Fibroblast of skin of right biceps (primary cell): ENCODE data around the gene SETX.

Experiments
- DNase-seq: peaks from one replicate; pipeline ENCODE4 v3.0.0-alpha.2; 2013

SETX gene

GRCh38 chr9:132238992-132239391 lies 115.8 kb downstream of the SETX start:
- DNase-seq, result no peak

GRCh38 chr9:132238026-132238972 lies 116.5 kb downstream of the SETX start:
- DNase-seq, result no peak

GRCh38 chr9:132237481-132237880 lies 117.3 kb downstream of the SETX start:
- no peak for DNase-seq

- DNase-seq, result no peak
These were observed 118.0 kb downstream of the SETX start for GRCh38 chr9:132236662-132237311.

GRCh38 chr9:132235894-132236661 lies 118.7 kb downstream of the SETX start:
- DNase-seq, result peak; percentile 52

GRCh38 chr9:132235125-132235524 lies 119.7 kb downstream of the SETX start:
- DNase-seq, result no peak

GRCh38 chr9:132234535-132234934 lies 120.3 kb downstream of the SETX start:
- DNase-seq, result no peak

- no peak for DNase-seq
These were observed 121.6 kb downstream of the SETX start for GRCh38 chr9:132233138-132233537.

GRCh38 chr9:132232522-132232921 lies 122.3 kb downstream of the SETX start:
- no peak for DNase-seq

GRCh38 chr9:132231019-132231701 lies 123.6 kb downstream of the SETX start:
- DNase-seq, result no peak

GRCh38 chr9:132230605-132231004 lies 124.2 kb downstream of the SETX start:
- no peak for DNase-seq

- no peak for DNase-seq
These were observed 126.7 kb downstream of the SETX start for GRCh38 chr9:132228062-132228461.

GRCh38 chr9:132226571-132227430 lies 128.0 kb downstream of the SETX start:
- DNase-seq, result no peak

GRCh38 chr9:132224645-132225044 lies 130.1 kb downstream of the SETX start:
- no peak for DNase-seq

GRCh38 chr9:132221941-132222340 lies 132.8 kb downstream of the SETX start:
- no peak for DNase-seq

GRCh38 chr9:132218208-132218607 lies 136.6 kb downstream of the SETX start:
- DNase-seq, result no peak

- DNase-seq, result no peak
These were observed 137.7 kb downstream of the SETX start for GRCh38 chr9:132216861-132217619.

- peak; percentile 93 for DNase-seq
These were observed 140.7 kb downstream of the SETX start for GRCh38 chr9:132214027-132214622.

GRCh38 chr9:132211570-132211969 lies 143.2 kb downstream of the SETX start:
- no peak for DNase-seq
